ENCODE measurements around the gene TMPRSS9.
"Not testable (repeated sequence)": the region's sequence is repeated elsewhere in the genome, so short reads cannot be mapped to it uniquely, and the experiment has no call there.

Gene TMPRSS9

DNA sequence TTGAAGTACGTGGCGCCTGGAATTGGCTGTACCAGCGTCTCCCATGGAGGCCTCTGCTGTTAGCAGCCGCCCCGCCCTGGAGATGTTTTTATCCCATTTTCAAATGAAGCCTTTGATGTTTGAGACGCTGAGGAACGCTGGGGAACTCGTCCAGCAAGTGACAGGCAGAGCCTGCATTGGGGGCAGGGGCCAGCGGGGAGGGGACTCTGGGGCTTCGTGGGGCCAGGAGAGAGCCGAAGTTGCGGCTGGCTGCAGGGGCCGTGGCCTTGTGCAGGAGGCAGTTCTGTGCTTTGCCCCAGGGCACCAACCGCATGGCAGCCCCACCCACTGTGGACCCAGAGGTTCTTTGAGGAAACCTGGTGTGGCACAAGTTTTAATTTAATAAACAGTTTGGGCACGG, 18.1 kb upstream of the TMPRSS9 start:
- Mint-ChIP-seq H3K36me3 (ENCODE audit: low read depth) (peaks cover 83% of the 10 kb centered on the region), H3K27me3 (no peaks in the 10 kb centered on the region), H3K27ac (no peak overlapping the region), H3K4me1 (ENCODE audit: low read depth) (peaks cover 7% of the 10 kb centered on the region), H3K4me3 (no peak overlapping the region), H3K9me3 (no peaks in the 10 kb centered on the region)
- intact Hi-C loops (cut with micrococcal nuclease): no loop called here

DNA sequence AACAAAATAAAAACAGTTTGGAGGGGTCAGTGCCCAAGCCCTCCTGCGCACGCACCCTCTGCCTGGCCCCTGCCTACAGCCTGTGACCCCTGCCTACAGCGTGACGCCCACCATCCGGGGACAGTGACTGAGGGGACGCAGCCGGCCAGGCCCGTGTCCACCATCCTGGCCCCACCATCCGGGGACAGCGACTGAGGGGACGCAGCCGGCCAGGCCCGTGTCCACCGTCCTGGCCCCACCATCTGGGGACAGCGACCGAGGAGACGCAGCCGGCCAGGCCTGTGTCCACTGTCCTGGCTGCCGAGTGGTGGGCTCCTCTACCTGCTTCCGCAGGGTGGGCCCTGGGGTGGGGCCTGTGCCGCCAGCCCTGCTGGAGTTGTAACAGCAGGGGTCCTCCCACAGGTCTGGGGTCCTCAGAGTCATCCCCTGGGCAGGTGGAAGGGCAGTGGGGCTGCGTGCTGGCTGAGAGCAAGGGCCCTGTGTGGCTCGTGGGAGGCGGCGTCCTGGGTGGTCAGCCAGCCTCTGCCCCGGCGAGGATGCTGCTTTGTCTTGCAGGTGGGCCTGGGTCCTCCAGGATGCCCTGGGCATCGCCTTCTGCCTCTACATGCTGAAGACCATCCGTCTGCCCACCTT, 17.3 kb upstream of the TMPRSS9 start:
- peaks cover 7% of the 10 kb centered on the region for H3K4me1 Mint-ChIP-seq (ENCODE audit: low read depth)
- intact Hi-C loops (cut with micrococcal nuclease): no loop called here
- no peak overlapping the region for H3K27ac Mint-ChIP-seq
- H3K9me3 Mint-ChIP-seq: no peaks in the 10 kb centered on the region
- no peaks in the 10 kb centered on the region for H3K27me3 Mint-ChIP-seq
- no peak overlapping the region for H3K4me3 Mint-ChIP-seq
- peaks cover 75% of the 10 kb centered on the region for H3K36me3 Mint-ChIP-seq (ENCODE audit: low read depth)

DNA sequence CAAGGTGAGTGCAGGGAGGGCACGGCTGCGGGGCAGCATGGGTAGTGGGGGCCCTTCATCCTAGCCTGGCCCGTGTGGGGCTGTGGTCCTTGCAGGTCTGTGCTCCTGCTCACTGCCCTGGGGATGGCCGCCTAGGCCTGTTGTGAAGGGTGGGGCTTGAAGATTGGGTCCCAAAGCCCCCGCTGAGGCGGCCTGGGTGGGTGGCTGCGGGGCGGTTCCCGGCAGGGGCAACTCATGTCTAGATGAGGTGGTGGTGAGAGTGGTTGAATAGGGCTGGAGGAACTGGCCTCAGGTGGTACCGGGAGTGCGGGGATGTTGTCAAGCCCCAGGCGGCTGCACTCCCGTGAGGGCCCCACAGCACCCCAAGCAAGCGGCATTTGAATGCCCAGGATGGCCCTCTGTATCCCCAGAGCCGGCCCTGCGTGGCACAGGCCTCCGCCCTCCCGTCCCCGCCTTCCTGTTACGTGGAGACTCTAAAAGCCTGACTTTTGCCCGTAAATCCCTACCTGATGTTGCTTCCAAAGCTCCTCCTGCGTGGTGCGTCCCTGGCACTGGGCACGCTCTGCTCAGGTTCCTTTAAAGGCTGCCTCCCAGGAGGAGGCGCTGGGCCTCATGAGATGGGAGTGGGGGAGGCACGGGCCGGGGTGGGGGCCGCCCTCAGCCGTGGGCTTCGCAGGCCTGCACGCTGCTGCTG, 16.6 kb upstream of the TMPRSS9 start:
- H3K27ac Mint-ChIP-seq: no peak overlapping the region
- peaks cover 68% of the 10 kb centered on the region for H3K36me3 Mint-ChIP-seq (ENCODE audit: low read depth)
- intact Hi-C loops (cut with micrococcal nuclease): no loop called here
- peaks cover 7% of the 10 kb centered on the region for H3K4me1 Mint-ChIP-seq (ENCODE audit: low read depth)
- no peaks in the 10 kb centered on the region for H3K9me3 Mint-ChIP-seq
- H3K27me3 Mint-ChIP-seq: no peaks in the 10 kb centered on the region
- no peak overlapping the region for H3K4me3 Mint-ChIP-seq

DNA sequence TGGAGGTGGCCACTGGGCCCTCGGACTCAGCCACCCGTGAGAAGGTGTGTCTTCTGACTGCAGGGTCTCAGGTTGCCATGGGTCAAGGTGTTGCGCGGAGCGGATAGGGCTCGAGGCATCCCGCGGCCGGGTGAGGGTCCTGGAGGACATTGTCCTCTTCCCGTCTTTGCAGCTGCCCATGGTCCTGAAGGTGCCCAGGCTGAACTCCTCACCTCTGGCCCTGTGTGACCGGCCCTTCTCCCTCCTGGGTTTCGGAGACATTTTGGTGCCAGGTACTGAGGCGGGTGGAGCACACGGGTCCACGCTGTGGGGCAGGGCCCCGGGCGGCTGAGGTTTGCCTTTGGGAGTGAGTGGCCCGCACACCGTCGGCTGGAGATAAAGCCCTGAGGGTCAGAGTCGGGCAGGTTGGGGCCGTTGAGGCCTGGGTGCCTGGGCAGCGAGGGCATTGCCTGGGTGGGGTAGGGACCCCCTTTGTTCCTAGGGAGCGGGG, 15.6 kb upstream of the TMPRSS9 start:
- Mint-ChIP-seq H3K36me3 (ENCODE audit: low read depth) (peaks cover 58% of the 10 kb centered on the region), H3K4me3 (no peak overlapping the region), H3K9me3 (no peaks in the 10 kb centered on the region), H3K27ac (no peak overlapping the region), H3K27me3 (no peaks in the 10 kb centered on the region), H3K4me1 (ENCODE audit: low read depth) (peaks cover 7% of the 10 kb centered on the region)
- intact Hi-C loops (cut with micrococcal nuclease): no loop called here

DNA sequence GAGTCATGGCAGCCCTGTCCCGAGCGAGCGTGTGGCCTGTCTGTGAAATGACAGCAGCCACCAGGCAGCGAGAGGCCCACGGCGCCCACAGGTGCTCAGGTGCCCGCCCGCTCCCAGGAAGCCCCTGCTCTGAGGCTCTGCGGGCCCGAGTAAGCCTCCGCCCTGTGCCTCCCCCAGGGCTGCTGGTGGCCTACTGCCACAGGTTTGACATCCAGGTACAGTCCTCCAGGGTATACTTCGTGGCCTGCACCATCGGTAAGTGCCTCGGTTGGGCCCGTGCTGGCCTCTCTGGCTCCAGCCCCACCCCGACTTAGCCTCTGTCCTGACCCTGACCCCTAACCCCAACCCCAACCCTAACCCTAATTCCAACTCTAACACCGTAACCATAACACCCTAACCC, 15.0 kb upstream of the TMPRSS9 start:
- intact Hi-C loops (cut with micrococcal nuclease): no loop called here
- Mint-ChIP-seq H3K4me1 (ENCODE audit: low read depth) (peaks cover 7% of the 10 kb centered on the region), H3K27me3 (no peaks in the 10 kb centered on the region), H3K27ac (no peak overlapping the region), H3K9me3 (no peaks in the 10 kb centered on the region), H3K4me3 (no peak overlapping the region), H3K36me3 (ENCODE audit: low read depth) (peaks cover 52% of the 10 kb centered on the region)

DNA sequence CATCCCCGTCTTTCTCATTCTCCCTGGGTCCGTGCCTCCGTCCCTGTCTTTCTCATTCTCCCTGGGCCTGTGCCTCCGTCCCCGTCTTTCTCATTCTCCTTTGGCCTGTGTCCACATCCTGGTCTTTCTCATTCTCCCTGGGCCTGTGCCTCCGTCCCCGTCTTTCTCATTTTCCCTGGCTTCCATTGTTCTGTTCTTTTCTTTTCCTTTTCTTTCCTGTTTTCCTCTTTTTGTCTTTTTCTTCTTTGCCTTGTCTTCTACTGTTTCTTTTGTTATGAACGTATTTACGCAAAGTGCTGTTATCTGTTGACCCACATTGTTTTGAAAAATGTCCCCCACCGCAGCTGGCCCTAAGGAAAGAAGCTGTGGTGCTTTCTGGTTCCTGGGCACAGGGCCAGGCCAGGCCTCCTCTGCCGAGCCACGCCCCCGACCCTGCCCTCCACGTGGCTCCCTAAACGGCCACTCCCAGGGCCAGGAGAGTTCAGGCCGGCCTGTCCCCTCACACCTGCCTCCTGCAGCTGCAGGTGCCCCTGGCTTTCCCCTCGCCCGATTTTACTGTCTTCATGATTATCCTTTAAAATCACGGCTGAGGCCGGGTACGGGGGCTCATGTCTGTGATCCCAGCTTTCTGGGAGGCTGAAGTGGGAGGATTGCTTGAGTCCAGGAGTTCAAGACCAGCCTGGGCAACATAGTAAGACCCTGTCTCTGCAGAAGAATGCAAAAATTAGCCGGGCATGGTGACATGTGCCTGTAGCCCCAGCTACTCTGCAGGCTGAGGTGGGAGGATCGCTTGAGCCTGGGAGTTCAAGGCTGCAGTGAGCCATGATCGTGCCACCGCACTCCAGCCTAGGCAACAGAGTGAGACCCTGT, 14.0 kb upstream of the TMPRSS9 start:
- intact Hi-C loops (cut with micrococcal nuclease): no loop called here
- H3K27ac Mint-ChIP-seq: no peak overlapping the region
- H3K4me3 Mint-ChIP-seq: no peak overlapping the region
- H3K36me3 Mint-ChIP-seq (ENCODE audit: low read depth): peaks cover 42% of the 10 kb centered on the region
- no peaks in the 10 kb centered on the region for H3K9me3 Mint-ChIP-seq
- peaks cover 7% of the 10 kb centered on the region for H3K4me1 Mint-ChIP-seq (ENCODE audit: low read depth)
- H3K27me3 Mint-ChIP-seq: no peaks in the 10 kb centered on the region

DNA sequence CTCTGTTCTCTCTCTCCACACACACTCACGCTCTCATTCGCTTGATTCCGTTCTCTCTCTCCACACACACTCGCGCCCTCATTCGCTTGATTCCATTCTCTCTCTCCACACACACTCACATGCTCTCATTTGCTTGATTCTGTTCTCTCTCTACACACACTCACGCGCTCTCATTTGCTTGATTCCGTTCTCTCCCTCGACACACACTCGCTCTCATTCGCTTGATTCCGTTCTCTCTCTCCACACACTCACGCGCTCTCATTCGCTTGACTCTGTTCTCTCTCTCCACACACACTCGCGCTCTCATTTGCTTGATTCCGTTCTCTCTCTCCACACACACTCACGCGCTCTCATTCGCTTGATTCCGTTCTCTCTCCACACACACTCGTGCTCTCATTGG, 10.2 kb upstream of the TMPRSS9 start:
- H3K27me3 Mint-ChIP-seq; H3K9me3 Mint-ChIP-seq; H3K27ac Mint-ChIP-seq; H3K4me1 Mint-ChIP-seq (ENCODE audit: low read depth); H3K4me3 Mint-ChIP-seq; intact Hi-C loops (cut with micrococcal nuclease): not testable (repeated sequence)
- H3K36me3 Mint-ChIP-seq (ENCODE audit: low read depth): peaks cover 39% of the 10 kb centered on the region

DNA sequence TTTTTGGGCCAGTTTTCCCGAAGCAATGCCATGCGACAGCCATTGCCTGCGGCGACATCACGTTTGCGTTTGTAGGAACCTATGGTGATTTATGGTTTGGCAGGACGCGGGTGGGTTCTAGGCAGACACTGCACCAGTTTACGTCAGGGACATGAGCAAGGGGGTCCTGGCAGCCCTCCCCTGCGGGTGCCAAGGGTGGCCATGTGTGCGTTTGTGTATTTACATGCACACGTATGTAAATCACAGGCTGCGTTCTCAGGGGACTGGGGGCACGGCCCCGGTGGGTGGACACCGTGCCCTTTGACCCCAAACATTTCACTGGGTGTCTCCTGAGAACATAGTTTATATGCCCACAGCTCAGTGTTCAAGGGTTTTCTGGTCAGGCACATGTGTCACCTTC, 9.4 kb upstream of the TMPRSS9 start:
- no peak overlapping the region for H3K4me3 Mint-ChIP-seq
- no peak overlapping the region for H3K27ac Mint-ChIP-seq

DNA sequence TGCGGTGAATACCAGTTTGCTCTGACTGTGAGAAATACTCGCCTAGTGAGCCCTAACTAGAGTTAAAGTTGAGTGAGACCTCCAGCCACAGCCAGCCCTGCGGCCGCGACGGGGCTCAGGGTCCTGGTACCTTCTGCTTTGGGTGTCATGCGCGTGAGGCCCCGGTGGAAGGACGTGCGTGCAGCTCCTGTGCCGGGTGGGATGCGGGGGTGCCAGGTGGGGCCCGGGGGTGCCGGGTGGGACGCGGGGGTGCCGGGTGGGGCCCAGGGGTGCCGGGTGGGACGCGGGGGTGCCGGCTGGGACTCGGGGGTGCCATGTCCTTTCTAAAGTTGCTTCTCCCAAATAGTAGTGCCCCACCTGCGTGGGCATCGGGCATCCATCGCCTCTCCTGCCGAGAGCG, 8.5 kb upstream of the TMPRSS9 start:
- H3K4me3 Mint-ChIP-seq: no peak overlapping the region
- H3K4me1 Mint-ChIP-seq (ENCODE audit: low read depth): no peaks in the 10 kb centered on the region
- intact Hi-C loops (cut with micrococcal nuclease): no loop called here
- no peak overlapping the region for H3K27ac Mint-ChIP-seq
- H3K36me3 Mint-ChIP-seq (ENCODE audit: low read depth): peaks cover 27% of the 10 kb centered on the region
- no peaks in the 10 kb centered on the region for H3K9me3 Mint-ChIP-seq
- no peaks in the 10 kb centered on the region for H3K27me3 Mint-ChIP-seq

More for the DNA sequence above, 9.4 kb upstream of the TMPRSS9 start:
- Mint-ChIP-seq H3K4me1 (ENCODE audit: low read depth) (peaks cover 4% of the 10 kb centered on the region), H3K27me3 (no peaks in the 10 kb centered on the region), H3K36me3 (ENCODE audit: low read depth) (peaks cover 32% of the 10 kb centered on the region), H3K9me3 (no peaks in the 10 kb centered on the region)
- intact Hi-C loops (cut with micrococcal nuclease): no loop called here

DNA sequence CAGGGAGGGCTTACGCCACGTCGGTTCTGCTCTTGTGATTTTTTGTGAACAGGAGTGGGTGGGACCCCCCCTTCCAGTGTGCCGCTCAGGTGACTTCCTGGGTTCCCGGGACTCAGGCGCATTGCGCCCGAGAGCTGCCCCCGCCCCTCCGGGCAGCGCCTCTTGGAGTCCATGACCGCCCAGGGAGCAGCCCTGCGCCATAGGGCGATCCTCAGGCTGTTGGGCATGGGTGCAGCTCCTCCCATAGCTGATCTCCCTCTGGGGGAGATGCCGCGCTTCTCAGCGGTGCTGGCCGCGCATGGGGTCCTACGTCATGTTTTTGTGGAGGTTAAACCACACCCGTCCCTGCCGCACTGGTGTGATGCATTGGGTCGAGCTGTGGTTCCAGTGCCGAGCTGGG, 7.9 kb upstream of the TMPRSS9 start:
- Mint-ChIP-seq H3K9me3 (no peaks in the 10 kb centered on the region), H3K27ac (no peak overlapping the region), H3K4me3 (no peak overlapping the region), H3K36me3 (ENCODE audit: low read depth) (peaks cover 27% of the 10 kb centered on the region), H3K4me1 (ENCODE audit: low read depth) (no peaks in the 10 kb centered on the region), H3K27me3 (no peaks in the 10 kb centered on the region)
- intact Hi-C loops (cut with micrococcal nuclease): no loop called here

DNA sequence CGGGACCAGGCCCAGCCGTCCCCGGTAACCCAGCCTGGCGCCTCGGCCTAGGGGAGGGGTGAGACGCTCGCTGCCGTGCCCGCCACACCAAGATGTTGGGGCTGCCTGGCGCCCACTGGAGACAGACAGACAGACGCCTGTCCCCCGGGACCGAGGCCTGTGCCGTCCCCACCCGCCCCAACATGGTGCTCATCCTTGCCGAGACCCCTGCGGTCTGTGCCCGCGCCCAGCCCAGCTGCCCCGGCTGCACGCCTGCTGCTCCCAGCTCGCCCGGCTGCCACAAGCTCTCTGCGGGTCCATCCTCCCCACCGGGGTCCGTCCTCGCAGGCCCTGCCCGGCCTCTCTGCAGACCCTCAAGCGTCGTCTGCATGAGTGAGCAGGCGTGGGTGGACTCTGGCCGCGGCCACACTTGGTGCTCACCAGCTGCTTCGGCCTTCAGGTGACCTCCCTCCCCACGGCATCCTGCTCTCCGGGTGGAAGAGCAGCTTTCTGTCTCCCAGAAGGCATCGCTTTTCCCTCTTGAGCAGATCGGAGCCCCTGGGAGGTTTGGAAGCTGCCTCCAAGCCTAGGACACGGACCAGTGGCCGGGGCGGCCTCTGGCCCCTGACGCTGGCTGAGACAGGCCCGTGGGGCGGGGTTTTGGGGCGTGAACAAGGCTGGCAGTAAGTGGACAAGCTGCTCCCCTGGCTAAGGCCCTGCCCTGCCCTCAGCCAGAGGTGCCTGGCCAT, 6.7 kb upstream of the TMPRSS9 start:
- Mint-ChIP-seq H3K4me3 (no peak overlapping the region), H3K36me3 (ENCODE audit: low read depth) (peaks cover 27% of the 10 kb centered on the region), H3K27me3 (peaks cover 4% of the 10 kb centered on the region), H3K4me1 (ENCODE audit: low read depth) (no peaks in the 10 kb centered on the region), H3K9me3 (no peaks in the 10 kb centered on the region), H3K27ac (no peak overlapping the region)
- intact Hi-C loops (cut with micrococcal nuclease): no loop called here

DNA sequence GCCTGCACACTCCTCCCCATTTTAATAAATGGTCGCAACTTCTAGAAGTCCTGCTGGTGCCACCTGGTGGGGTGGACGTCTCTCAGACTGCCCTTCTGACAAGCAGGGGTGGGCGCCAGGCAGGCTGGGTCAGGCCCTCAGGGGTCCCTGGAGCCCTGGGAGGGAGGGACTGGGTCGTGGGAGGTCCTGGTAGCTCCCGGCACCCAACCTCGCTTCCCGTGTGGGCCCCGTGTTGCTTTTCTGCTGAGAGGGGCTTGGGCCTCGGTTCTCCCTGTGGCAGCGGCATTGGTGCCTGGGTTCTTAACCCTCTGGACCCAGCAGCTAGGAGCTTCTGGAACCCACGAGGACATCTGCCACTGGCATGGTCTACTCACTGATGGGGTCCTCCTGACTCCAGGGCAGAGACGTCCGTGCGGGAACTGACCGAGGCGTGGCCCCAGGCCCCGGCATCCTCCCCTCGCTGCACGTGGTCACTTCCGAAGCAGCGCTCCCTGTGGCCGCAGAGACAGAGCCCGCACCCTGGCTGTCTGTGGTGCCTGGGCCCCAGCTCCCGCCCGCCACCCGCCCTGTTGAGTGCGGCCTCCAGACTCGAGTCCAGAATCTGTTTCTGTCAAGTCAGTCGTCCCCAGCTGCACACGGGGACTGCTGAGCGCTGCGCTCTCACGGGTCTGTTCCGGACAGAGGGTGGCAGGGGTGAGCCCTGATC, 6.0 kb upstream of the TMPRSS9 start:
- no peaks in the 10 kb centered on the region for H3K9me3 Mint-ChIP-seq

DNA sequence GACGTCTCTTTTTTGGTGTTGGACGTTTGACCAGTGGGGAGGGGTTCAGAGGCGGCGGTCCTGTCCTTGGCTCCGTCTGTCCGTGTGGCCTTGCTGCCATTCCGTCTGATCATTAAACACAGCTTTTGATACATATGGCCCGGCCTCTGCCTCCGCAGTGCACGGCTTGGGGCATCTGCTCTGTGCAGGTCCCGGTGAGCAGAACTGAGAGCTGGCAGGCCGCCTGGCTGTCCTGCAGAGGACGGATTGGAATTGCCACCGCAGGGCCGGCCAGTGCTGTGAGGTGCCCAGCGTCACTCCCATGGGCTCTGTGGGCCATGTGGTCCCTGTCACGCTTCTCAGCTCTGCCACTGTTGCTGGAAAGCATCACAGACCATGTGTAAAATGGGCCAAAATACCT, 5.4 kb upstream of the TMPRSS9 start:
- no peaks in the 10 kb centered on the region for H3K9me3 Mint-ChIP-seq
- intact Hi-C loops (cut with micrococcal nuclease): no loop called here

More for the DNA sequence above, 6.0 kb upstream of the TMPRSS9 start:
- H3K36me3 Mint-ChIP-seq (ENCODE audit: low read depth): peaks cover 27% of the 10 kb centered on the region
- no peaks in the 10 kb centered on the region for H3K4me1 Mint-ChIP-seq (ENCODE audit: low read depth)
- peaks cover 11% of the 10 kb centered on the region for H3K27me3 Mint-ChIP-seq
- H3K4me3 Mint-ChIP-seq: no peak overlapping the region
- intact Hi-C loops (cut with micrococcal nuclease): no loop called here
- no peak overlapping the region for H3K27ac Mint-ChIP-seq

More for the DNA sequence above, 5.4 kb upstream of the TMPRSS9 start:
- Mint-ChIP-seq H3K27ac (no peak overlapping the region), H3K4me3 (no peak overlapping the region), H3K36me3 (ENCODE audit: low read depth) (peaks cover 27% of the 10 kb centered on the region), H3K27me3 (peaks cover 16% of the 10 kb centered on the region), H3K4me1 (ENCODE audit: low read depth) (no peaks in the 10 kb centered on the region)
